Fibroblast of villous mesenchyme (primary cell): Measurements from ENCODE around the gene TTC21A. TPM values are rescaled to one million over a fixed set of nuclear protein-coding genes. Genes with fewer than 3 reads are reported as not detected.

Experiments used
- DNase-seq: peaks from one replicate; pipeline ENCODE4 v3.0.0-alpha.2; 2010; ENCODE audit warnings: low read depth
- H3K4me3 ChIP-seq: 2 replicates; pipeline ENCODE4 v1.5.1; 2011; ENCODE audit warnings: low read depth, mild to moderate bottlenecking, low read length
- total RNA-seq: library from RNA; depleted of rRNA; stranded (reverse); fragments of >200 nt; gene quantifications from 2 replicates; pipeline ENCODE4 v1.2.3, GENCODE V29; 2012
- TF ChIP-seq, protein P1 (sequence below): IDR thresholded peaks from 2 replicates; pipeline ENCODE4 v1.5.1; 2012; ENCODE audit warnings: low read depth, mild to moderate bottlenecking, low read length; ENCODE audit not compliant: insufficient read depth

Gene TTC21A
- total RNA-seq, 1 donor: 3.9 TPM

GRCh38 chr3:39098473-39099000 lies 8.9 kb upstream of the TTC21A start:
- no peak overlapping the region for H3K4me3 ChIP-seq
- no peak for DNase-seq

GRCh38 chr3:39099242-39099641 lies 8.2 kb upstream of the TTC21A start:
- no peak for DNase-seq
- TF ChIP-seq, protein P1, sequence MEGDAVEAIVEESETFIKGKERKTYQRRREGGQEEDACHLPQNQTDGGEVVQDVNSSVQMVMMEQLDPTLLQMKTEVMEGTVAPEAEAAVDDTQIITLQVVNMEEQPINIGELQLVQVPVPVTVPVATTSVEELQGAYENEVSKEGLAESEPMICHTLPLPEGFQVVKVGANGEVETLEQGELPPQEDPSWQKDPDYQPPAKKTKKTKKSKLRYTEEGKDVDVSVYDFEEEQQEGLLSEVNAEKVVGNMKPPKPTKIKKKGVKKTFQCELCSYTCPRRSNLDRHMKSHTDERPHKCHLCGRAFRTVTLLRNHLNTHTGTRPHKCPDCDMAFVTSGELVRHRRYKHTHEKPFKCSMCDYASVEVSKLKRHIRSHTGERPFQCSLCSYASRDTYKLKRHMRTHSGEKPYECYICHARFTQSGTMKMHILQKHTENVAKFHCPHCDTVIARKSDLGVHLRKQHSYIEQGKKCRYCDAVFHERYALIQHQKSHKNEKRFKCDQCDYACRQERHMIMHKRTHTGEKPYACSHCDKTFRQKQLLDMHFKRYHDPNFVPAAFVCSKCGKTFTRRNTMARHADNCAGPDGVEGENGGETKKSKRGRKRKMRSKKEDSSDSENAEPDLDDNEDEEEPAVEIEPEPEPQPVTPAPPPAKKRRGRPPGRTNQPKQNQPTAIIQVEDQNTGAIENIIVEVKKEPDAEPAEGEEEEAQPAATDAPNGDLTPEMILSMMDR: no peak
- no peak overlapping the region for H3K4me3 ChIP-seq

More at GRCh38 chr3:39098473-39099000, 8.9 kb upstream of the TTC21A start:
- TF ChIP-seq, protein P1: no peak

- H3K4me3 ChIP-seq: no peak overlapping the region
- TF ChIP-seq, protein P1: no peak
- DNase-seq: no peak
These were observed 7.6 kb upstream of the TTC21A start for GRCh38 chr3:39099738-39100499.

- H3K4me3 ChIP-seq: no peak overlapping the region
- TF ChIP-seq, protein P1: no peak
- no peak for DNase-seq
These were observed 7.0 kb upstream of the TTC21A start for GRCh38 chr3:39100500-39100886.

DNA sequence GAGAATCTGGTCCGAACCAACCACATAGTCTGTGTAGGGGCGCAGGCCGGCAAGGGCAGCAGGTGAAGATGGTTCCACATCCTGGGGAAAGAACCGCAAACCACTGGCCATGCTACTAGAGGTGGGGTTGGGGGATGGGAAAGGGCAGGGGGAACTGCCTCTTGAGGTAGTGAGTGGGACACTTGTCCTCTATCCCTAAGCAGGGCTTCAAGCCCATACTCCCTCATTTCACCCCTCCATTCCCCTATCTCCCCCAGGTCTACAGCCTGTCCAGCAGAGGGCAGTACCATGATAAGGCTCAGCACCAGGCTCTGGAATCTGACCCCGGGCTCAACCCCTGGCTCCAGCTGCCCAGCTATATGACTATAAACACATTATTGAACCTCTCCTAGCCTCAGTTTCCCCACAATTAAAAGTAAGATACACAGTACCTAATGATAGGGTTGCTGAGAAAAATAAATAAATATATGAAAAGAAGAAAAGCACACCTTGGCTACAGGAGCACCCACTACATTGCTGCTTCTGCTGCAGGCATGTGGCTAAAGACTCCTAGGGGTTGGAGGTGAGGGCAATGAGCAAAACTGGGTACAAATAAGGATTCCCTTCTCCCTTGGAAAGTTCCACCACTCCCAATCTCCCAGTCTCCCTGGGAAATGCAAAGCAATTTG lies 6.3 kb upstream of the TTC21A start:
- peak; percentile 24 for DNase-seq
- TF ChIP-seq, protein P1: peak; percentile 65
- no peak overlapping the region for H3K4me3 ChIP-seq

- no peak overlapping the region for H3K4me3 ChIP-seq
- no peak for DNase-seq
- TF ChIP-seq, protein P1: no peak
These were observed 4.8 kb upstream of the TTC21A start for GRCh38 chr3:39102504-39103323.
